Measurements from ENCODE around the gene MAP7D2.
A peak's percentile ranks its signal among the peaks of the same experiment; 100 is the strongest.

MAP7D2 gene

GRCh38 chrX:20019672-20020365 is 96.9 kb downstream of the MAP7D2 start:
- no peak for DNase-seq (ENCODE audit: low read depth)
- H3K4me3 ChIP-seq (ENCODE audit: low read length): no peak overlapping the region
- no peak for TF ChIP-seq CTCF (conservative IDR thresholded peaks at IDR 0.05; ENCODE audit: low read length)

- no peak overlapping the region for H3K4me3 ChIP-seq (ENCODE audit: low read length)
- no peak for TF ChIP-seq CTCF (conservative IDR thresholded peaks at IDR 0.05; ENCODE audit: low read length)
- no peak for DNase-seq (ENCODE audit: low read depth)
These were observed 100.1 kb downstream of the MAP7D2 start for GRCh38 chrX:20016616-20016945.

GRCh38 chrX:20015945-20016615 is 100.6 kb downstream of the MAP7D2 start:
- TF ChIP-seq CTCF (conservative IDR thresholded peaks at IDR 0.05; ENCODE audit: low read length): no peak
- no peak overlapping the region for H3K4me3 ChIP-seq (ENCODE audit: low read length)

GRCh38 chrX:20015422-20015821 is 101.3 kb downstream of the MAP7D2 start:
- TF ChIP-seq CTCF (conservative IDR thresholded peaks at IDR 0.05; ENCODE audit: low read length): no peak
- no peak overlapping the region for H3K4me3 ChIP-seq (ENCODE audit: low read length)
- peak; percentile 33 for DNase-seq (ENCODE audit: low read depth)

More at GRCh38 chrX:20015945-20016615, 100.6 kb downstream of the MAP7D2 start:
- peak; percentile 77 for DNase-seq (ENCODE audit: low read depth)

- H3K4me3 ChIP-seq (ENCODE audit: low read length): no peak overlapping the region
- no peak for DNase-seq (ENCODE audit: low read depth)
- no peak for TF ChIP-seq CTCF (conservative IDR thresholded peaks at IDR 0.05; ENCODE audit: low read length)
These were observed 105.1 kb downstream of the MAP7D2 start for GRCh38 chrX:20011608-20012007.

GRCh38 chrX:20007962-20008622 is 108.6 kb downstream of the MAP7D2 start:
- DNase-seq (ENCODE audit: low read depth): no peak
- H3K4me3 ChIP-seq (ENCODE audit: low read length): no peak overlapping the region
- no peak for TF ChIP-seq CTCF (conservative IDR thresholded peaks at IDR 0.05; ENCODE audit: low read length)

GRCh38 chrX:20005883-20006282 is 110.8 kb downstream of the MAP7D2 start:
- no peak for DNase-seq (ENCODE audit: low read depth)
- no peak overlapping the region for H3K4me3 ChIP-seq (ENCODE audit: low read length)
- no peak for TF ChIP-seq CTCF (conservative IDR thresholded peaks at IDR 0.05; ENCODE audit: low read length)

Measured in AG10803 (cell line).